H9 (cell line): ENCODE data around the gene PNMT. TPM values are rescaled to one million over a fixed set of nuclear protein-coding genes. Genes with fewer than 3 reads are reported as not detected.

Experiments used
- DNase-seq: peaks from one replicate; pipeline ENCODE4 v3.0.0-alpha.2; 2017
- H2AFZ ChIP-seq: one replicate; pipeline ENCODE4 v1.6.1; 2013; ENCODE audit warnings: mild to moderate bottlenecking, low read length, control low read depth, moderate library complexity
- H2AK5ac ChIP-seq: 2 replicates; pipeline ENCODE4 v1.6.1; 2013; ENCODE audit warnings: low read length, control low read depth, mixed read lengths; ENCODE audit not compliant: insufficient read length
- H2BK120ac ChIP-seq: one replicate; pipeline ENCODE4 v1.6.1; 2013; ENCODE audit warnings: low read depth, mild to moderate bottlenecking, low read length, control low read depth, inconsistent platforms; ENCODE audit not compliant: poor library complexity, severe bottlenecking
- H2BK12ac ChIP-seq: 2 replicates; pipeline ENCODE4 v1.6.1; 2013; ENCODE audit warnings: low read length, control low read depth, mixed read lengths, low read depth; ENCODE audit not compliant: insufficient read length
- H2BK15ac ChIP-seq: 2 replicates; pipeline ENCODE4 v1.6.1; 2013; ENCODE audit warnings: low read depth, low read length, control low read depth
- H2BK20ac ChIP-seq: one replicate; pipeline ENCODE4 v1.6.1; 2013; ENCODE audit warnings: low read depth, mild to moderate bottlenecking, low read length, control low read depth, inconsistent platforms; ENCODE audit not compliant: poor library complexity, severe bottlenecking
- H2BK5ac ChIP-seq: 2 replicates; pipeline ENCODE4 v1.6.1; 2013; ENCODE audit warnings: low read length, control low read depth, mixed read lengths; ENCODE audit not compliant: insufficient read length
- H3K14ac ChIP-seq: 2 replicates; pipeline ENCODE4 v1.6.1; 2013; ENCODE audit warnings: low read length, control low read depth; ENCODE audit not compliant: insufficient read depth
- H3K18ac ChIP-seq: 2 replicates; pipeline ENCODE4 v1.6.1; 2013; ENCODE audit warnings: low read depth, mild to moderate bottlenecking, mixed read lengths, low read length, control low read depth; ENCODE audit not compliant: insufficient read length
- H3K23ac ChIP-seq: 2 replicates; pipeline ENCODE4 v1.6.1; 2013; ENCODE audit warnings: low read length, control low read depth, mixed read lengths, low read depth; ENCODE audit not compliant: insufficient read length
- H3K23me2 ChIP-seq: 2 replicates; pipeline ENCODE4 v1.6.1; 2013; ENCODE audit warnings: low read depth, mild to moderate bottlenecking, mixed read lengths, low read length, control low read depth; ENCODE audit not compliant: insufficient read length, poor library complexity, severe bottlenecking
- H3K27ac ChIP-seq: 2 replicates; pipeline ENCODE4 v1.5.1; 2013; ENCODE audit warnings: low read length, control low read depth, mixed read lengths, low read depth; ENCODE audit not compliant: insufficient read length
- H3K27me3 ChIP-seq: 2 replicates; pipeline ENCODE4 v1.6.1; 2013; ENCODE audit warnings: low read length, control low read depth, inconsistent platforms; ENCODE audit not compliant: insufficient read depth
- H3K4ac ChIP-seq: 2 replicates; pipeline ENCODE4 v1.6.1; 2013; ENCODE audit warnings: low read depth, mild to moderate bottlenecking, control low read depth, inconsistent platforms, low read length, moderate library complexity
- H3K4me1 ChIP-seq: 2 replicates; pipeline ENCODE4 v1.6.1; 2013; ENCODE audit warnings: low read length, control low read depth, inconsistent platforms; ENCODE audit not compliant: insufficient read depth
- H3K4me2 ChIP-seq: 2 replicates; pipeline ENCODE4 v1.6.1; 2013; ENCODE audit warnings: low read length, control low read depth, mixed read lengths; ENCODE audit not compliant: insufficient read length, insufficient read depth
- H3K56ac ChIP-seq: 2 replicates; pipeline ENCODE4 v1.6.1; 2013; ENCODE audit warnings: low read depth, mild to moderate bottlenecking, mixed read lengths, low read length, control low read depth; ENCODE audit not compliant: insufficient read length
- H3K79me1 ChIP-seq: 2 replicates; pipeline ENCODE4 v1.6.1; 2013; ENCODE audit warnings: low read depth, mild to moderate bottlenecking, moderate library complexity, low read length, control low read depth, inconsistent platforms; ENCODE audit not compliant: insufficient read depth, poor library complexity, severe bottlenecking
- H3K79me2 ChIP-seq: 2 replicates; pipeline ENCODE4 v1.6.1; 2013; ENCODE audit warnings: low read length, control low read depth, inconsistent platforms; ENCODE audit not compliant: insufficient read depth
- H3K9ac ChIP-seq: 2 replicates; pipeline ENCODE4 v1.6.1; 2013; ENCODE audit warnings: low read length, control low read depth, mixed read lengths; ENCODE audit not compliant: insufficient read length; ENCODE audit errors: extremely low read depth
- H3K9me3 ChIP-seq: one replicate; pipeline ENCODE4 v1.6.1; 2013; ENCODE audit warnings: low read depth, low read length, inconsistent platforms; ENCODE audit not compliant: control insufficient read depth
- H3T11ph ChIP-seq: one replicate; pipeline ENCODE4 v1.6.1; 2013; ENCODE audit warnings: mild to moderate bottlenecking, low read length, control low read depth, inconsistent platforms
- H4K20me1 ChIP-seq: one replicate; pipeline ENCODE4 v1.6.1; 2013; ENCODE audit not compliant: control insufficient read depth, insufficient read length, insufficient read depth
- H4K5ac ChIP-seq: 2 replicates; pipeline ENCODE4 v1.6.1; 2013; ENCODE audit warnings: low read depth, mild to moderate bottlenecking, mixed read lengths, low read length, control low read depth; ENCODE audit not compliant: insufficient read length
- H4K8ac ChIP-seq: replicated peaks from 2 replicates; pipeline ENCODE4 v1.6.1; 2013; ENCODE audit warnings: low read length, control low read depth, mixed read lengths, low read depth; ENCODE audit not compliant: insufficient read length
- H4K91ac ChIP-seq: 2 replicates; pipeline ENCODE4 v1.6.1; 2013; ENCODE audit warnings: low read depth, mild to moderate bottlenecking, moderate library complexity, mixed read lengths, low read length, control low read depth; ENCODE audit not compliant: insufficient read length
- H3K27ac Mint-ChIP-seq, 3 experiments: 2 replicates in 2 of 3; 3 replicates in 1 of 3; pipeline ENCODE4 v1.8.0; 2020 to 2021; ENCODE audit warnings: mixed read lengths in 3 of 3, mild to moderate bottlenecking in 1 of 3, moderate library complexity in 1 of 3
- H3K27me3 Mint-ChIP-seq: 2 replicates; pipeline ENCODE4 v1.8.0; 2021; ENCODE audit warnings: low read depth, mild to moderate bottlenecking, moderate library complexity, mixed read lengths
- H3K36me3 Mint-ChIP-seq, 3 experiments: 2 replicates in 2 of 3; 3 replicates in 1 of 3; pipeline ENCODE4 v1.8.0; 2020 to 2021; ENCODE audit warnings: low read depth in 3 of 3, mixed read lengths in 3 of 3; ENCODE audit not compliant: insufficient read depth in 1 of 3
- H3K4me1 Mint-ChIP-seq, 2 experiments: 2 replicates each; pipeline ENCODE4 v1.8.0; 2020; ENCODE audit warnings: mixed read lengths in 2 of 2
- H3K4me3 Mint-ChIP-seq, 2 experiments: 2 replicates in 1 of 2; 3 replicates in 1 of 2; pipeline ENCODE4 v1.8.0; 2020 to 2021; ENCODE audit warnings: mild to moderate bottlenecking in 2 of 2, mixed read lengths in 2 of 2, moderate library complexity in 1 of 2
- H3K9me3 Mint-ChIP-seq, 2 experiments: 2 replicates in 1 of 2; 3 replicates in 1 of 2; pipeline ENCODE4 v1.8.0; 2020; ENCODE audit warnings: mild to moderate bottlenecking in 2 of 2, mixed read lengths in 2 of 2, moderate library complexity in 1 of 2
- WGBS: extraction: QIAGEN DNeasy Blood & Tissue Kit; methylation state at CpG from one replicate; pipeline ENCODE4 v1.1.7; 2013; ENCODE audit warnings: missing lambda C conversion rate, low lambda C conversion rate, mixed read lengths; ENCODE audit not compliant: insufficient read length; ENCODE audit errors: extremely low coverage; 5-methylcytosine and 5-hydroxymethylcytosine counted together
- total RNA-seq: library from RNA; stranded (reverse); gene quantifications from 2 replicates; pipeline ENCODE4 v1.2.1, GENCODE V29; 2021
- TF ChIP-seq, protein P1 (sequence below): fragments of 200-600 bp; sonication (generic); conservative IDR thresholded peaks from 3 replicates; pipeline ENCODE4 v1.8.0; 2021; ENCODE audit warnings: antibody characterized with exemption, mild to moderate bottlenecking

Gene PNMT
- total RNA-seq, 1 experiment from 2014 or later: 2.1 TPM

- no peak overlapping the region for H3K4ac ChIP-seq
- no peak overlapping the region for H3T11ph ChIP-seq
- no peaks in the 10 kb centered on the region; the same call in 1 of the 2 replicates for H3K27me3 Mint-ChIP-seq
- H3K23ac ChIP-seq: no peak overlapping the region
- no peak overlapping the region for H2BK120ac ChIP-seq
- H3K36me3 Mint-ChIP-seq: peaks cover 0 to 5% (median 0%) of the 10 kb centered on the region in 3 experiments; a peak in 3 of 7 replicates
- WGBS: no CpG with 5 or more reads among the region's 4 CpGs
- H2AFZ ChIP-seq: no peak overlapping the region
- peaks cover 64 to 65% of the 10 kb centered on the region in 2 experiments for H3K4me1 Mint-ChIP-seq
- H3K27ac Mint-ChIP-seq: peak overlapping the region in 1 of 3 experiments; percentile 28; a peak in 1 of 7 replicates
- no peak overlapping the region for H3K4me3 Mint-ChIP-seq
- no peak overlapping the region for H4K8ac ChIP-seq
- H2BK5ac ChIP-seq: no peak overlapping the region
- no peaks in the 10 kb centered on the region for H3K27me3 ChIP-seq
- H3K4me1 ChIP-seq: peaks cover 7% of the 10 kb centered on the region; the same call in 1 of the 2 replicates
- H3K27ac ChIP-seq: no peak overlapping the region
- H2BK20ac ChIP-seq: no peak overlapping the region
- no peak overlapping the region for H2BK15ac ChIP-seq
- H3K4me2 ChIP-seq: no peak overlapping the region
- H3K18ac ChIP-seq: no peak overlapping the region
- H4K5ac ChIP-seq: no peak overlapping the region
- TF ChIP-seq, protein P1, sequence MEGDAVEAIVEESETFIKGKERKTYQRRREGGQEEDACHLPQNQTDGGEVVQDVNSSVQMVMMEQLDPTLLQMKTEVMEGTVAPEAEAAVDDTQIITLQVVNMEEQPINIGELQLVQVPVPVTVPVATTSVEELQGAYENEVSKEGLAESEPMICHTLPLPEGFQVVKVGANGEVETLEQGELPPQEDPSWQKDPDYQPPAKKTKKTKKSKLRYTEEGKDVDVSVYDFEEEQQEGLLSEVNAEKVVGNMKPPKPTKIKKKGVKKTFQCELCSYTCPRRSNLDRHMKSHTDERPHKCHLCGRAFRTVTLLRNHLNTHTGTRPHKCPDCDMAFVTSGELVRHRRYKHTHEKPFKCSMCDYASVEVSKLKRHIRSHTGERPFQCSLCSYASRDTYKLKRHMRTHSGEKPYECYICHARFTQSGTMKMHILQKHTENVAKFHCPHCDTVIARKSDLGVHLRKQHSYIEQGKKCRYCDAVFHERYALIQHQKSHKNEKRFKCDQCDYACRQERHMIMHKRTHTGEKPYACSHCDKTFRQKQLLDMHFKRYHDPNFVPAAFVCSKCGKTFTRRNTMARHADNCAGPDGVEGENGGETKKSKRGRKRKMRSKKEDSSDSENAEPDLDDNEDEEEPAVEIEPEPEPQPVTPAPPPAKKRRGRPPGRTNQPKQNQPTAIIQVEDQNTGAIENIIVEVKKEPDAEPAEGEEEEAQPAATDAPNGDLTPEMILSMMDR: no peak
- no peak overlapping the region for H3K9ac ChIP-seq
- no peaks in the 10 kb centered on the region for H3K9me3 Mint-ChIP-seq
- H2AK5ac ChIP-seq: no peak overlapping the region
- DNase-seq: no peak
- no peak overlapping the region for H2BK12ac ChIP-seq
- H3K23me2 ChIP-seq: peaks cover 11% of the 10 kb centered on the region
- no peaks in the 10 kb centered on the region for H4K20me1 ChIP-seq
- no peak overlapping the region for H3K56ac ChIP-seq
- H3K79me1 ChIP-seq: no peaks in the 10 kb centered on the region
- H3K79me2 ChIP-seq: no peaks in the 10 kb centered on the region; the same call in 1 of the 2 replicates
- no peak overlapping the region for H3K14ac ChIP-seq
- H4K91ac ChIP-seq: no peak overlapping the region
- no peaks in the 10 kb centered on the region for H3K9me3 ChIP-seq
Measured at GRCh38 chr17:39641097-39641496, 27.2 kb upstream of the PNMT start.
